GM18858 (cell line): Measurements from ENCODE around the gene COL24A1.
"Not testable (repeated sequence)": the region's sequence is repeated elsewhere in the genome, so short reads cannot be mapped to it uniquely, and the experiment has no call there.

Source experiments
- ATAC-seq: cut with Tn5 transposase; IDR thresholded peaks from one replicate; pipeline ENCODE4 v1.9.1; 2021; ENCODE audit not compliant: unreplicated experiment

COL24A1 gene

DNA sequence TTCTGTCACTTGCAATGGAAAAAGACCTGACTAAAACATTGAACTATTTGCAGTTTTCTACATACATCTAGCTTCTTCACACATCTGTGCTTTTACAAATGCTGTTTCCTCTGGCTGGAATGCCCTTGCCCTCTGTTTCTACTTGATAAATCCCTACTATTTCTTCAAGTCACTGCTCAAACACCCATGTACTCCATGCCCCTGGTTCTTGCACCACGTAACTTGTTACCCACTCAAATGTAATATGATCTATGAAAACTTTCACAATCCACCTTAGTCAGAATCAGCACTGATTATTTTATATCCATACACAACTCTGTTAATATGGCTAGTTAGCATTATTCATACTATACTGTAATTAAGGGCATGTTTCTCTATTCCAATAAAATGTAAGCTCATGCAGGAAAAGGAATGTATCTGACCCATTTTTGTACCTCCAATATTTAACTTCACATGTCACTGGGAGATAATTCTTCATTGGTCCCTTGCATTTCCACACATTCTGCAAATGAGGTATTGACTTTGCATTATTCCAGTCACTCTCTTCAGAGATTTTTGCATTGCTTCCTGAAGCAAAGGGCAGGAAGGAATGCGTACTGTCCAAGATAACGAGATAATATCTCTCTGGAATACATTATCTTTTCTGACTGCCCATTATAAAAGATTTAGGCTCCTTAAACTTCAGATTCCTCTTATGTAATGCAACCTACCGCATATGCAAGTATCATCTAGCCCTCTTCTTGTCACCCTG, 158.3 kb downstream of the COL24A1 start:
- no peak for ATAC-seq

DNA sequence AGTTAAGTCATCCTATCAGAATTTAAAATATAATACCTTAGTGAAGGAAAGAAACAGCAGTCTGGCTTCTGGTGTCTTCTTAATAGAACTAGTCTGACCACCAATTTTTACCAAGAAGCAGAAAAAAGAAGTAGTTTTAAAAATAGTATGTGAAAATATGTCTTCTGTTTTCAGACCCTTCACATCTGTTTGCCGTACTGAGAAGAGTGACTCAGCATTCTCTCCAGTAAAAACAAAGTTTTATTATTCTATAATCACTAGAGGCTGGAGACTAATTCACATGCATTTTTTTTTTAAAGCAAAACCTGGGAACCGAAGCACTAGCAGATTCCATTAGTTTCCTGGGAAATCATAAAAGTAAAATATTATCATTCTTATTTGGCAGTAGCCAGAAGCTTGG, 163.8 kb downstream of the COL24A1 start:
- peak; percentile 56 for ATAC-seq

DNA sequence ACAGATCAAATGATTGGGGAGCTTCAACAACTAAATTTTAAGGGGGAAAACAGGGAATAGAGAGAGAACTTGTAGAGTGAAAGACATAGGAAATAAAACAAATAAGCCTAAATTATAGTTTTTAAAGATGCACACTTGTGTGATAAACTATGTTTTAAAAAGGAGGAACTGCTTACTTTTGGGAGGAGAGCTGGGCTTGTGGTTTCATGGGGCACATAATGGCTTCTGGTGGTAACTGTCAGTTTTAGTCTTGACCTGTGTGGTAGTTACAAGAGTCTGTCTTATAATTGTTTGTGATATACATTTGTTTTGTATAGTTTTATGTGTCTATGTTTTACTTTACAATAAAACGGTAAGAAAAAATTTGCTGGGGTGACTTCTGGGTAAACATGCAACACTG, 165.3 kb downstream of the COL24A1 start:
- ATAC-seq = no peak

DNA sequence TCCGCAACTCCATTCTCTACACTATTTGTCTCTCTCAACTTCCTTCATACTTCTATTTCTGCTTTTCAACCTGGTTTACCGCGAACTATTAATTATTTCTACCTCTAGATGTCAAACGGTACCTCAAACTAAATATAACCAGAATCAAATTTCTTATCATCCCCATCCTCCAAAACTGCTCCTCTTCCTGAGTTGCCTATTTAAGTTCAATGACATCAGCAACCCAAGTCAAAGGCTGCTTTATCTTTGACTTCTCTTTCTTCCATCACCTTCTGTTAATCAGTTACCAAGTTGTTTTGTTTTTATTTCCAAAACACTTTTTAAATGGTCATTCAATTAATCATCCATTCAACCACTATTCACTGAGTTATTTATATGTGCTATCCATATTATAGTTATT, 171.9 kb downstream of the COL24A1 start:
- ATAC-seq = no peak

DNA sequence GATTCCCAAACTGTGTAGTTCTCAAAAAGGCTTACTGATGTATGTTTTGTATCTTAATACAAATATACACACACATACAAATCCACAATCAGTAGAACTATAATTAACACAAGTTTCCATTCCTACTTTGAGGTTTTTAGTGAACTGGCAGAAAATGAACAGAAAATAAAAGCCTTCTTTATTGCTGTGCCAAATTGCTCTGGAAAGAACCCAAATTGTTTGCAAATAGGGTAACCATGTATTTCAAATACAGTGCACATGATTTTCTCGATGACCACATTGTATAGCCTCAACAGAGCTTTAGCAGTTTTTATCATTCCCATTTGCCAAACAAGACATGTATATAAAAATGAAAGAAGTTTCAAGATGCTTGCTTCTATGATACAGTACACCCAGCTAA, 173.3 kb downstream of the COL24A1 start:
- ATAC-seq = no peak

DNA sequence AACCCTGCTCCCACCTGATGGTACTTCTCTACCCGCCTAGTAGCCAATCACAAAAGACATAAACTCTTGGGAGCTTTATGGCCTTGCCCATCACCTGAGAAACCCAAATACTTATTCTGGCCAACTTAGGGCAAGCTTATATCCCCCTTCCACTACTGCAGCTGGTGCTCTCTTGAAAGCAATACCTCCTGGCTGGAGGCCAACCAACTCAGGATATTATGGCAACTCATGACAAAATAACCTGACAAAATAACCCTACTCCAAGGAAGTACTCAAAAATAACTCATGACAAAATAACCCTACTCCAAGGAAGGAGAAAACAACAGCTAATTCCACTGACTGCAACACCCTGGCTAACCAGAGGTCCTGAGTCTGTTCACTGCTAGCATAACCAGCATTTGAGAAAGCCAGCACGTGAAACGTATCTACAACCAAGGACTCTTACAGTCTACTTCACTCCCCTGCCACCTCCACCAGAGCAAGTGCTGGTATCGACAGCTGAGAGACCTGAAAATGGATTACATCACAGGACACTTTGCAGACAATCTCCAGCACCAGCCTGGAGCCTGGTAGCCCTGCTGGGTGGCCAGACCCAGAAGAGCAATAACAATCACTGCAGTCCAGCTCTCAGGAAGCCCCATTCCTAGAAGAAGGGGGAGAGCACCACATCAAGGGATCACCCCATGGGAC, 179.9 kb downstream of the COL24A1 start:
- no peak for ATAC-seq

DNA sequence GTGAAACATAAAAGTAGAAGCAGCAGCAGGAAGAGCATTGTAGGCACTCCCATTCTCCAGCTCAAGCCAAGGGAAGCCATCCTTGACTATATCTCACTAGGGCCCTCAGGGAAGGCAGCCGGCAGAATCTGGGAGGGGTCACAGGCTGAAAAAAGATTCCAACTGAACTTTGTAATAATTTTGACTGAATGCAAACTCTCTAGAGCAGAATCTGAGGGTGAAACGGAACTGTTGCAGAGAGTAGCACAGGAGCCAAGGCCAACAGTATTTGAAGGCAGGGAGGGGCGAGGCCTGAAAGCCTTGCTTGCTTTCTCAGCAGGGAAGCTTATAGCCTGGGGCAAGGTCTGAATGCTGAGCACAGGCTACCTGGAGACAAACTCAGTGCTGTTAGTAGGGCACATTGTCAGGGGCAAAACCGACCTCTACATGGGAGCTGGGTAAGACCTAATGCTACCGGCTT, 180.6 kb downstream of the COL24A1 start:
- no peak for ATAC-seq

DNA sequence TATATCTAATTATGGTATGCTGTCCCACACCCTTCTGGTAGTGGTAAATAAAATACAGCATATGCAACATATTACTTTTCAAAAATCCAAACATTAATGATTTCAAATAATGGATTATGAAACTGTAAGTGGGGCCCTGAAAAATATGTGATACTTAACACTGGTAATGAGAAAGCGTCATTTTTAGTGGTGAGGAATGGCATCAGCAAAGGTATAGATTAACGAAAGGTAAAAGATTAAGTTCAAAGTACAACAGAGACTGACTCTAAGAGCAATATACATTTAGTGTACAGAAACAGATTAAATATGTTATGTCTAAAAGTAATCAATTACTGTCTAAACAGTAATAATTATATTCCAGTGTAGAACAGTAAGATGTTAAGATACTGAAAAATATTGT, 194.1 kb downstream of the COL24A1 start:
- ATAC-seq = no peak

DNA sequence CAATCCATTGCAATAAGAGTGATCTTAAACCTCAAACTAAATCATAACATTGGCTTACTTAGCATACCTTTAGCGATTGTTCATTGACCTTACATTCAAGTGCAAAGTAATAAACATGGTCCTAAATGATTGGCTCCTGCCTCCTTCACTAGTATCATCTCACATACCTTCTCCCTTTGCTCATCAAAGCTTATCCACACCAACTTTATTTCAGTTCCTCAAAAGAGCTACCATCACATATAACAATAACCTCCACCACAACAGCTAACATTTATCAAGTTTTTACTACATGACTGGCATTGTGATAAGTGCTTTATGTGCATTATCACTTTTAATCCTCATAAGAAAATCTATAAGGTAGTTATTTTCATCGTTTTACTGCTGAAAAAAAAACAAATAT, 198.8 kb downstream of the COL24A1 start:
- ATAC-seq = peak; percentile 52

DNA sequence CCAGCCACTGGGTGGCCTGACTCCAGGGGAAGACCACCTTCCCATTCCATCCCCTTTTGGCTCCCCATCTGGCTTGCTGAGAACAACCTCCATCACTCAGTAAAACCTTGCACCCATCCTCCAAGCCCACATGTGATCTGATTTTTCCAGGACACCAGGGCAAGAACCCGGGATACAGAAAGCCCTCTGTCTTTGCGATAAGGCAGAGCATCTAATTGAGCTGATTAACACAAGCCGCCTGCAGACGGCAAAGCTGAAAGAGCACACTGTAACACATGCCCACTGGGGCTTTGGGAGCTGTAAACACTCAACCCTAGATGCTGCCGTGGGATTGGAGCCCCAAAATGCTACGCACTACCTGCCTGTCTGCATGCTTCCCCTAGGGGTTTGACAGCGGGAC, 201.4 kb downstream of the COL24A1 start:
- ATAC-seq = not testable (repeated sequence)

DNA sequence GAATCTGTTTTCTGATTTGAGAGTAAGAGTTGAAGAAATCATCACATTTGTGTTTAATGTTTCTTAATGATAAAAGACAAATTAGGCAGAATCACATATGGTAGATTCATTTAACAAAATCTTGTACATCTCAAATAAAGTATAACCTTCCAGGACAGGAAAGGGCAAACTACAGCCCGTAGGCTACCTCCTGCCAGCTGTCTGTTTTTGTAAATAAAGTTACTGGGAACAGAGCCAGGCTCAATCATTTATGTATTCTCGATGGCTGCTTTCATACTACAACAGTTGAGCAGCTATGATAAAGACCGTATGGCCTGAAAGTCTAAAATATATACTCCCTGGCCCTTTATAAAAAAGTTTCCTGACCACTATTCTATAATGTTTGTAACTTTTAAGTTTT, 204.1 kb downstream of the COL24A1 start:
- ATAC-seq = no peak

DNA sequence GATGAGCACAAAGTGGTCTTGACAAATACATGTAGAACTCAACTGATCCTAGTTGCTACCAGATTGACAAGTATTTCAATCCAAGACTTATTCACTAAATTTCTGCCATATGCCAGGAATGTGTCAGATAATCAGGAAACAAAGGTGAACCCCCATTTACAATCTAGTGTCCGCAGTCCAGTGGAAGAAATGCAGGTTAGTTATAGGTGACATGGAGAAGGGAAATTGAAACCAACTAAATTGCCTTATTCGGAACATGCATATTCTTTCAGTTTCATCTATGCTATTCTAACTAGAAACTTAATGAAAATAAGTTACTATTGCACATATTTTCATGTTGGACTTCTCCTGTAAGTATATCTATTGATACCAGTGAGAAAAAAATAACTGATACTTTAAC, 209.4 kb downstream of the COL24A1 start:
- no peak for ATAC-seq

DNA sequence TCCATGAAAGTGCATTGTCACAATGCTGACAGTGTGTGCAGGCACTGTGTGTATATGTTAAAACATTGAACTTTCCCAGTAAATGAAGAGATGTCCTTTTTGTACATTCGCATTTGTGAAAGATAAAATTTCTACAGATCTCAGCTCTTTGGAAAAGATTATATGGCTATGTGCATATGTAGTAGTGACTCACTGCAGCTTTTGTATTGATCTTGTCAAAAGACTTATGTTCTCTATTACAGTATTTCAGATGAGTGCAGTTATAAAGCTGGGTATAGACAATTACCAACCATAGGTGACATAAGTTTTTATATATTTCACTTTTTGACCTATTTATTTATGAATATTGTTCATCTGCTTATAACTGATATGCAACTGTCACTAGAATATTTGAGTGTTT, 212.6 kb downstream of the COL24A1 start:
- no peak for ATAC-seq

DNA sequence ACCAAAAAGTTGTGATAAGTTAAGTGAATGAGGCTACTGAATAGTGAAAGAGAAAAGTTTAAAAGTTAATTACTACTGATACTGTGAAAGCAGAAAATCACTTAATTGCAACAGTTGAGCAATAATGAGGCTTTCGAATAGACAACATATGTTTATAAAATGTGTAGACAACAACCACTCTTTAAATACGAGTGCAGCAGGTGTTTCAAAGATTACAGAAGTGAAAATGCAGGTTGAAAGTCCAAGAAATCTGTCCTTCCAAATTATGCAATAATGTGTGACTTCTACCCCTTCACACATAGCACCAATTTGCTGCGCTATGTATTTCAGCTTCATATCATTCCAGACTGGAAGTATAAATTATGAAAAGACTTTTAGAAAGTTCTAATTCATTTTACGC, 213.0 kb downstream of the COL24A1 start:
- no peak for ATAC-seq

DNA sequence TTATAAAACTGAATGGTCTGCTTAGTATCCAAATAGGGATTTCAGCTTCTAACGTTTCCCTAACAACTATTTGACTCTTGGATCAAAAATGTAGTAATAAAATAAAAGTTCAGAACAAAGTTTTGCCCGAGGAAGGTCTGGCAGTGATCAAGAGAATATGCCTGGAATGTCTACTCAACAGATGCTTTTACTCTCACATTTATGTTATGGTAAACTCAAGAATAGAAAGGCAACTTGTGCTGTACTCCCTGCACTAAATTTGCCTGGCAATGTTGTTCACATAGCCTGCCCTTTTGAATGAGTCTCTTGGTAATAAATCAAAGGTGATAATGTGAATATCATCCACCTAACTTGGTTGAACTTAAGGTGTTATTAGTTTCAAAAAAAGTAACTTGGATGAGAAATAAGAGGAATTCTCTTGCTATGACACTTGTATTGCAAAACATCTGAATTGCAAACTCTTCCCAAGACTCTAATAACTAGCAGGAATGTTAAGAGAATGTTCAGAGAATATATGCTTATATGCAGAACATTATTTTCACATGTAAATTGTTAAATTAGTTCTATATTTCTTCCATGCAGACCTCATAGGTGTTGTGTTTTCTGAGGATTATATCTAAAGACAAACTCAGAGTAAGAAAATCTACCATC, 215.8 kb downstream of the COL24A1 start:
- ATAC-seq = no peak

DNA sequence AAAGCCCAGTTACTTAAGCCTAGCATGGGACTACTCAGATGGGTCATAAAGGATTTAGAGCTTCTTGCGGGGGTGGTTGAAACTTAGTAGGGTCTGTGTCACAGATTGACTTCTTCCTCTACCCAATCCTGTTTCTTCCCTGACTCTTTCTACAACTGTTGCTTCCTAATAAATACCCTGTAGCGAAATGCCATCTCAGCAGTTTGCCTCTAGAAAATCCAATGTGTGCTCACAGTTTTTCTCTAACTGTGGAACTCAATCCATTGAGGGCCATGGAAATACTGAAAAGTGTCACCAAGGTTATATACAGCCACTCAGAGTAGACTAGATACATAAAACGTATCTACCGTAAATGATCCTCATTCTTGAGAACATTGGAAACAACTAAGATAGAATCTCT, 217.7 kb downstream of the COL24A1 start:
- no peak for ATAC-seq

DNA sequence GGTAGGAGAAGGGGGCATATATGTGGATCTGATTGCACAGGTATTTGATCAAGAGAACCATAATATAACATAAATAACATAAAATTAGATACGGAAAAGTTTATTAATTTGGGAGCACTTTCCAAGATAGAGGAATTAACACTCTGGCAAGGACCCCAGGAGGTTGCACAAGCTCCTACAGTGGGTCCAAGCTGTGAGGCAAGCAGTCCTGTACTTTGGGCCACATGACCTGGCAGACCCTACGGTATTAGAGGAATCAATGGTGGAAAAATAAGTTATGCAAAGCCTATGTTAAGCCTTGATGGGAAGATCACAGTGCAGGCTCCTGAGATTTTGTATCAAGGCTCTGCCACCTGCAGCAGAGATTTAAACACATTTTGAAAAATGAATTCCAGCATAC, 220.1 kb downstream of the COL24A1 start:
- ATAC-seq = no peak

DNA sequence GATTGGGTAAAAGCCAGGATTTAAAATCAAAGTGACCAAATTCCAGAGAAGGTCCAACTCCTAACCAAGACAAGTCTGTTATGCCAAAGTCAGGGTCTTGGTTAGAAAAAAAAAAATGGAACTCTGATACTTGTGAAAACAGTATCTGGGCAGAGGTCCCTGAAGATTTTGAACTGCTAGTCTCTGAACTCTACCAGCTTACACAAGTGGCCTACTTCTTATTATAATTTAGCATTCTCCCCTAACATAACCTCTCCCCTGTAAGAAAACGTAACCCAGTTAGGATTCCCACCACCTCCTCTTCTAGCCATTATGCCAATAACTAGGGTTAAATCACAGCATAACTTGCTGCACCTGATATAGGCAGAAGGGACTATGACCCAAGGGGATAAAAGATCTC, 220.5 kb downstream of the COL24A1 start:
- no peak for ATAC-seq

DNA sequence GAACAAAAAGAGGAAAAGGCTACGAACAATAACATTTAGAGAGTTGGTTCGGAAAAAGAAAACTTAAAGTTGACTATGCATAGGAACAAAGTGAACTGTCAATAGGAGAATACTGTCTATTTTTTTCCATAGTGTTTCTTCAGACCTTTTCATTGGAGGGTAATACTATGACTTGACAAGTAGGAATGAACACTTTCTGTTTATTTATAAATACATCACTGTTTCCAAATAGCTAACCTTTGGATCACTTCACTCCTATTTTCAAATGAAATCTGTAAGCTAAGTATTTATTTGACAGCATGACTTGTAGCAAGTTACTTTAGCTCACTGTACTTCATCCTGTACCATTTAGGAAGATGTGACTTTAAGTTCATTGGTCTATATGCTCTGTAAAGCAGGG, 221.3 kb downstream of the COL24A1 start:
- ATAC-seq = no peak

DNA sequence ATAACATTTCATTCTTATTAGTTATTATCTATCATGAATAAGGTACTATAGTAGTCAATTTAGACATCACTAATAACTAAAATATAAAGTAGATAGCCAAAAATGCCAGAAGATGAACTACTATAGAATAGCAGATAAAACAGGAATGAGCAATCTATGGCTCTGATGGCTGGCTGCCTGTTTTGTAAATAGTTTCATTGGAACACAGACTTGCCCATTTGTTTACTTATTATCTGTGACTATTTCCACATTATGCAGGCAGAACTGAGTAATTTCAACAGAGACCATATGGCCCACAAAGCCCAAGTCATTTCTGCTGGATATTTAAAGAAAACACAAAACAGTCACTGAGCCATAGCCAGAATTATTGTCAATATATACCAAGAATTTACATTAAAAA, 222.1 kb downstream of the COL24A1 start:
- ATAC-seq = no peak

DNA sequence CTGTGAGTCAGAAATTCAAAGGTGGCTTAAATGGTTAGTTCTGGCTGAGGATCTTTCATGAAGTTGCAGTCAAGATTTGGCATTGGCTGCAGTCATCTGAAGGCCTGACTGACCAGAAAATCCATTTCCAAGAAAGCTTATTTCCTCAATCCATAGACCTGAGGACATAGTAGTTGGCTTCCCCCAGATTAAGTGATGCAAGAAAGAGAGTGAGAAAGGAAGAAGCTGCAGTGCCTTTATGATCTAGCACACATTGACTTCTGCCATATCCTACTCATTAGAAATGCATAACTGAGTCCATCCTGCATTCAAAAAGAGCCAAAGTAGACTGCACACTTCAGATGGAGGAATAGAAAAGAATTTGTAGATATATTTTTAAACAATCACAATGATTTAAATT, 222.6 kb downstream of the COL24A1 start:
- no peak for ATAC-seq

DNA sequence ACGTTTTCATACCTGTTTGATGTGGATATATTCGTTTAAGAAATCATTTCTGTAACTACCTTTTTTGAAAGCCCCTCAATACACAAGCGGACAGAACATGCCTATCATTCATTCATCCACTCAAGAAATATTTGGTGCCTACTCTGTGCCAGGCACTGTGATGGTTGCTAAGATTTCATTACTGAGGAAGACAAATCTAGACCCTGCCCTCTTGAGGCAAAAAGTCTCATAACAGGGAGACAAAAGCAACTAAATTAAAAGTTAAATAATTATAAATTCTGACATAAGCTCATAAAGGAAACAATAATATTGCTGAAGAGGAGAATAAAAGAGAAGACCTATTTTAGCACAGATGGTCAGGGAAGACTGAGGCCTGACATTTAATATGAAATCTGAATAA, 244.8 kb downstream of the COL24A1 start:
- no peak for ATAC-seq
